CD8-positive, alpha-beta memory T cell (primary cell): ENCODE results near the gene ZNF318. TPM values are rescaled to one million over a fixed set of nuclear protein-coding genes. Genes with fewer than 3 reads are reported as not detected.

Source experiments
- polyA plus RNA-seq: library from polyadenylated mRNA; unstranded; fragments of 300-500 nt; fragmentation: Illumina TruSeq; gene quantifications from one replicate; pipeline ENCODE4 v1.2.3, GENCODE V29; 2021
- total RNA-seq, 2 experiments: library from RNA; stranded (reverse); gene quantifications; one replicate each; pipeline ENCODE4 v1.2.3, GENCODE V29; 2021

The ZNF318 gene
- total and polyA plus RNA-seq, 3 experiments from 2014 or later: 6.4 to 12.0 (median 11.8) TPM

Other genes with a start within 250 kb of the ZNF318 start
- gene SRF, start 198.4 kb downstream of the ZNF318 start, total RNA-seq: 10 to 100 TPM; 55.1 to 57.4 TPM
- 8.0 TPM for gene SRF, start 198.4 kb downstream of the ZNF318 start, polyA plus RNA-seq
- gene CUL9, start 187.5 kb downstream of the ZNF318 start, total RNA-seq: 10 to 100 TPM; 35.3 to 38.3 TPM
- 9.0 TPM for gene CUL9, start 187.5 kb downstream of the ZNF318 start, polyA plus RNA-seq
- 10 to 100 TPM; 68.2 to 68.3 TPM for gene DNPH1, start 140.2 kb downstream of the ZNF318 start, total RNA-seq
- 80.0 TPM for gene DNPH1, start 140.2 kb downstream of the ZNF318 start, polyA plus RNA-seq
- 1 to 10 TPM; 1.1 to 1.2 TPM for gene TTBK1, start 126.2 kb downstream of the ZNF318 start, total RNA-seq
- not detected for gene TTBK1, start 126.2 kb downstream of the ZNF318 start, polyA plus RNA-seq
- gene SLC22A7, start 71.4 kb downstream of the ZNF318 start, total RNA-seq: not detected
- not detected for gene SLC22A7, start 71.4 kb downstream of the ZNF318 start, polyA plus RNA-seq
- under 1 TPM in 1 of 2 experiments, not detected in 1; 0.63 TPM for gene CRIP3, start 60.8 kb downstream of the ZNF318 start, total RNA-seq
- not detected for gene CRIP3, start 60.8 kb downstream of the ZNF318 start, polyA plus RNA-seq
- 10 to 100 TPM; 35.8 to 36.4 TPM for gene ABCC10, start 57.9 kb upstream of the ZNF318 start, total RNA-seq
- gene ABCC10, start 57.9 kb upstream of the ZNF318 start, polyA plus RNA-seq: 28.2 TPM
- gene DLK2, start 85.9 kb upstream of the ZNF318 start, total RNA-seq: 1 to 10 TPM; 1.9 TPM
- 1.4 TPM for gene DLK2, start 85.9 kb upstream of the ZNF318 start, polyA plus RNA-seq
- gene TJAP1, start 107.9 kb upstream of the ZNF318 start, total RNA-seq: 10 to 100 TPM; 48.8 to 49.1 TPM
- gene TJAP1, start 107.9 kb upstream of the ZNF318 start, polyA plus RNA-seq: 11.8 TPM
- under 1 TPM; 0.11 to 0.13 TPM for gene LRRC73, start 140.7 kb upstream of the ZNF318 start, total RNA-seq
- not detected for gene LRRC73, start 140.7 kb upstream of the ZNF318 start, polyA plus RNA-seq
- gene YIPF3, start 147.3 kb upstream of the ZNF318 start, total RNA-seq: 10 to 100 TPM; 48.9 to 49.1 TPM
- 86.5 TPM for gene YIPF3, start 147.3 kb upstream of the ZNF318 start, polyA plus RNA-seq
- gene POLR1C, start 147.4 kb upstream of the ZNF318 start, total RNA-seq: 100 to 1,000 TPM; 122 to 124 TPM
- gene POLR1C, start 147.4 kb upstream of the ZNF318 start, polyA plus RNA-seq: 19.6 TPM
- gene XPO5, start 206.4 kb upstream of the ZNF318 start, total RNA-seq: 100 to 1,000 TPM in 1 of 2 experiments, 10 to 100 TPM in 1; 98.0 to 116 TPM
- 15.3 TPM for gene XPO5, start 206.4 kb upstream of the ZNF318 start, polyA plus RNA-seq
- 10 to 100 TPM; 33.8 to 38.6 TPM for gene POLH, start 206.5 kb upstream of the ZNF318 start, total RNA-seq
- gene POLH, start 206.5 kb upstream of the ZNF318 start, polyA plus RNA-seq: 15.6 TPM